Measurements from ENCODE around the gene SKA2.

DNA sequence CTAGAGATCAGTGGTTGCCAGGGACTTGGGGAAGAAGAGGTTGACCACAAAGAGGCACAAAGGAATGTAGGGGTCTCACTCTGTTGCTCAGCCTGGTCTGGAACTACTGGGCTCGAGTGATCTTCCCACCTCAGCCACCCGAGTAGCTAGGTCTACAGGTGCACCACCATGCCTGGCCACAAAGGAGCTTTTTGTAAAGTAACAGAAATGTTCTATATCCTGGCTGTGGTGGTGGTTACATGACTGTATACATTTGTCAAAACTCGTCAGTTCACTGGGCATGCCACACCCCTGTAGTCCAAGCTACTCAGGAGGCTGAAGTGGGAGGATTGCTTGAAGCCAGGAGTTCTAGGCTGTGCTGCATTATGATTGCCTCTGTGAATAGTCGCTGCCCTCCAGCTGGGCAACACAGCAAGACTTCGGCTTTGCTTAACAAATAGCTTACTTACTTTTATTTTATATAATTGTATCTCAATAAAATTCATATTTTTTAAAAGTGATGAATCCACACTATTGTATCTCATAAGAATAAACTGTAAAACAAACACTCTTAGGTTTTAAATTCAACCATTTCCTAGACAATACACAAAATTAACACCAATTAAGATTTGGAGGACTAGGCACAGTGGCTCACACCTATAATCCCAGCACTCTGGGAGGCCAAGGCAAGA, 5.0 kb downstream of the SKA2 start:
- TF ChIP-seq, protein P1, sequence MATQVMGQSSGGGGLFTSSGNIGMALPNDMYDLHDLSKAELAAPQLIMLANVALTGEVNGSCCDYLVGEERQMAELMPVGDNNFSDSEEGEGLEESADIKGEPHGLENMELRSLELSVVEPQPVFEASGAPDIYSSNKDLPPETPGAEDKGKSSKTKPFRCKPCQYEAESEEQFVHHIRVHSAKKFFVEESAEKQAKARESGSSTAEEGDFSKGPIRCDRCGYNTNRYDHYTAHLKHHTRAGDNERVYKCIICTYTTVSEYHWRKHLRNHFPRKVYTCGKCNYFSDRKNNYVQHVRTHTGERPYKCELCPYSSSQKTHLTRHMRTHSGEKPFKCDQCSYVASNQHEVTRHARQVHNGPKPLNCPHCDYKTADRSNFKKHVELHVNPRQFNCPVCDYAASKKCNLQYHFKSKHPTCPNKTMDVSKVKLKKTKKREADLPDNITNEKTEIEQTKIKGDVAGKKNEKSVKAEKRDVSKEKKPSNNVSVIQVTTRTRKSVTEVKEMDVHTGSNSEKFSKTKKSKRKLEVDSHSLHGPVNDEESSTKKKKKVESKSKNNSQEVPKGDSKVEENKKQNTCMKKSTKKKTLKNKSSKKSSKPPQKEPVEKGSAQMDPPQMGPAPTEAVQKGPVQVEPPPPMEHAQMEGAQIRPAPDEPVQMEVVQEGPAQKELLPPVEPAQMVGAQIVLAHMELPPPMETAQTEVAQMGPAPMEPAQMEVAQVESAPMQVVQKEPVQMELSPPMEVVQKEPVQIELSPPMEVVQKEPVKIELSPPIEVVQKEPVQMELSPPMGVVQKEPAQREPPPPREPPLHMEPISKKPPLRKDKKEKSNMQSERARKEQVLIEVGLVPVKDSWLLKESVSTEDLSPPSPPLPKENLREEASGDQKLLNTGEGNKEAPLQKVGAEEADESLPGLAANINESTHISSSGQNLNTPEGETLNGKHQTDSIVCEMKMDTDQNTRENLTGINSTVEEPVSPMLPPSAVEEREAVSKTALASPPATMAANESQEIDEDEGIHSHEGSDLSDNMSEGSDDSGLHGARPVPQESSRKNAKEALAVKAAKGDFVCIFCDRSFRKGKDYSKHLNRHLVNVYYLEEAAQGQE (IDR thresholded peaks at IDR 0.05): no peak
- TF ChIP-seq, protein P2, sequence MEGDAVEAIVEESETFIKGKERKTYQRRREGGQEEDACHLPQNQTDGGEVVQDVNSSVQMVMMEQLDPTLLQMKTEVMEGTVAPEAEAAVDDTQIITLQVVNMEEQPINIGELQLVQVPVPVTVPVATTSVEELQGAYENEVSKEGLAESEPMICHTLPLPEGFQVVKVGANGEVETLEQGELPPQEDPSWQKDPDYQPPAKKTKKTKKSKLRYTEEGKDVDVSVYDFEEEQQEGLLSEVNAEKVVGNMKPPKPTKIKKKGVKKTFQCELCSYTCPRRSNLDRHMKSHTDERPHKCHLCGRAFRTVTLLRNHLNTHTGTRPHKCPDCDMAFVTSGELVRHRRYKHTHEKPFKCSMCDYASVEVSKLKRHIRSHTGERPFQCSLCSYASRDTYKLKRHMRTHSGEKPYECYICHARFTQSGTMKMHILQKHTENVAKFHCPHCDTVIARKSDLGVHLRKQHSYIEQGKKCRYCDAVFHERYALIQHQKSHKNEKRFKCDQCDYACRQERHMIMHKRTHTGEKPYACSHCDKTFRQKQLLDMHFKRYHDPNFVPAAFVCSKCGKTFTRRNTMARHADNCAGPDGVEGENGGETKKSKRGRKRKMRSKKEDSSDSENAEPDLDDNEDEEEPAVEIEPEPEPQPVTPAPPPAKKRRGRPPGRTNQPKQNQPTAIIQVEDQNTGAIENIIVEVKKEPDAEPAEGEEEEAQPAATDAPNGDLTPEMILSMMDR (IDR thresholded peaks at IDR 0.05; ENCODE audit: low read depth, low read length, missing input control): no peak
- TF ChIP-seq NR2F2 (IDR thresholded peaks at IDR 0.05): no peak
- TF ChIP-seq, protein P3, sequence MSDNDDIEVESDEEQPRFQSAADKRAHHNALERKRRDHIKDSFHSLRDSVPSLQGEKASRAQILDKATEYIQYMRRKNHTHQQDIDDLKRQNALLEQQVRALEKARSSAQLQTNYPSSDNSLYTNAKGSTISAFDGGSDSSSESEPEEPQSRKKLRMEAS (IDR thresholded peaks at IDR 0.05): no peak
- no peak for TF ChIP-seq RAD21 (IDR thresholded peaks at IDR 0.05)
- TF ChIP-seq, protein P4, sequence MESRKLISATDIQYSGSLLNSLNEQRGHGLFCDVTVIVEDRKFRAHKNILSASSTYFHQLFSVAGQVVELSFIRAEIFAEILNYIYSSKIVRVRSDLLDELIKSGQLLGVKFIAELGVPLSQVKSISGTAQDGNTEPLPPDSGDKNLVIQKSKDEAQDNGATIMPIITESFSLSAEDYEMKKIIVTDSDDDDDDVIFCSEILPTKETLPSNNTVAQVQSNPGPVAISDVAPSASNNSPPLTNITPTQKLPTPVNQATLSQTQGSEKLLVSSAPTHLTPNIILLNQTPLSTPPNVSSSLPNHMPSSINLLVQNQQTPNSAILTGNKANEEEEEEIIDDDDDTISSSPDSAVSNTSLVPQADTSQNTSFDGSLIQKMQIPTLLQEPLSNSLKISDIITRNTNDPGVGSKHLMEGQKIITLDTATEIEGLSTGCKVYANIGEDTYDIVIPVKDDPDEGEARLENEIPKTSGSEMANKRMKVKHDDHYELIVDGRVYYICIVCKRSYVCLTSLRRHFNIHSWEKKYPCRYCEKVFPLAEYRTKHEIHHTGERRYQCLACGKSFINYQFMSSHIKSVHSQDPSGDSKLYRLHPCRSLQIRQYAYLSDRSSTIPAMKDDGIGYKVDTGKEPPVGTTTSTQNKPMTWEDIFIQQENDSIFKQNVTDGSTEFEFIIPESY (IDR thresholded peaks at IDR 0.05): no peak
- no peak for TF ChIP-seq FOXA1 (IDR thresholded peaks at IDR 0.05)
- no peak for TF ChIP-seq JUND (IDR thresholded peaks at IDR 0.05)
- TF ChIP-seq HNF4A (conservative IDR thresholded peaks at IDR 0.05): no peak
- TF ChIP-seq GABPA (IDR thresholded peaks at IDR 0.05 in 1 of 2, conservative IDR thresholded peaks at IDR 0.05 in 1 of 2): no peak

Measured in liver (tissue), 3 donors.